H1 (cell line): Measurements from ENCODE around the gene FRMPD4. TPM values are rescaled to one million over a fixed set of nuclear protein-coding genes. Genes with fewer than 3 reads are reported as not detected.

ENCODE experiments used
- CTCF ChIA-PET: fragments of 300-600 bp; sonication (Branson Sonifier 250); formaldehyde crosslinking; loops from one replicate; lab custom pipeline; 2021; ENCODE audit not compliant: partially characterized antibody; lab: Charles Lee
- POLR2A ChIA-PET: fragments of 300-600 bp; sonication (Branson Sonifier 250); formaldehyde crosslinking; loops from one replicate; lab custom pipeline; 2021; ENCODE audit warnings: inconsistent platforms; ENCODE audit not compliant: partially characterized antibody; lab: Charles Lee
- DNase-seq, 2 experiments: peaks; one replicate each; pipeline versions ENCODE4 v3.0.0 to v3.0.0-alpha.2; 2010 to 2022; ENCODE audit warnings: low spot score in 2 of 2, low read depth in 1 of 2, mixed read lengths in 1 of 2
- FAIRE-seq: peaks from 2 replicates; lab custom pipeline; 2011; peaks lifted over from hg19 to GRCh38; lab: Jason Lieb, UNC
- H2AFZ ChIP-seq: 2 replicates; pipeline ENCODE4 v1.8.1; 2012; ENCODE audit warnings: low read length, inconsistent platforms
- H2AK5ac ChIP-seq: 2 replicates; pipeline ENCODE4 v1.6.1; 2013; ENCODE audit warnings: low read depth, low read length
- H2BK120ac ChIP-seq: replicated peaks from 2 replicates; pipeline ENCODE3; 2013; ENCODE audit warnings: low read depth, low read length, inconsistent platforms
- H2BK12ac ChIP-seq: 2 replicates; pipeline ENCODE4 v1.6.1; 2013; ENCODE audit warnings: low read depth, low read length
- H2BK15ac ChIP-seq: 2 replicates; pipeline ENCODE4 v1.6.1; 2013; ENCODE audit warnings: low read length
- H2BK20ac ChIP-seq: 2 replicates; pipeline ENCODE4 v1.6.1; 2013; ENCODE audit warnings: low read length
- H2BK5ac ChIP-seq: 2 replicates; pipeline ENCODE4 v1.6.1; 2013; ENCODE audit warnings: low read depth, low read length
- H3K14ac ChIP-seq: 2 replicates; pipeline ENCODE4 v1.6.1; 2013; ENCODE audit warnings: inconsistent platforms; ENCODE audit not compliant: insufficient read length
- H3K18ac ChIP-seq: 2 replicates; pipeline ENCODE4 v1.6.1; 2013; ENCODE audit warnings: low read length; ENCODE audit errors: extremely low read depth
- H3K23ac ChIP-seq: 2 replicates; pipeline ENCODE4 v1.6.1; 2013; ENCODE audit warnings: inconsistent platforms; ENCODE audit not compliant: insufficient read length
- H3K23me2 ChIP-seq: 2 replicates; pipeline ENCODE4 v1.6.1; 2013; ENCODE audit warnings: low read depth, low read length
- H3K27ac ChIP-seq: 2 replicates; pipeline ENCODE4 v1.6.1; 2011; ENCODE audit warnings: low read depth, low read length, inconsistent platforms
- H3K27me3 ChIP-seq, 4 experiments: replicated peaks in 1 of 4; 1 replicate in 1 of 4; 2 replicates in 3 of 4; pipeline versions ENCODE4 v1.6.1 to v1.8.1; 2011 to 2013; ENCODE audit warnings: low read length in 3 of 4, mild to moderate bottlenecking in 3 of 4, inconsistent platforms in 2 of 4, mixed read lengths in 2 of 4, moderate library complexity in 1 of 4; ENCODE audit not compliant: control insufficient read depth in 3 of 4, insufficient read depth in 3 of 4; ENCODE audit errors: extremely low read depth in 1 of 4
- H3K36me3 ChIP-seq, 4 experiments: 2 replicates each; pipeline versions ENCODE4 v1.6.1 to v1.8.1; 2011 to 2013; ENCODE audit warnings: mild to moderate bottlenecking in 4 of 4, low read length in 3 of 4, moderate library complexity in 2 of 4, control low read depth in 1 of 4, inconsistent platforms in 1 of 4; ENCODE audit not compliant: insufficient read depth in 4 of 4, control insufficient read depth in 2 of 4
- H3K4ac ChIP-seq: replicated peaks from 2 replicates; pipeline ENCODE3; 2013; ENCODE audit warnings: low read length, low read depth, mixed read lengths, inconsistent platforms; ENCODE audit not compliant: insufficient read length
- H3K4me1 ChIP-seq, 4 experiments: replicated peaks in 1 of 4; 1 replicate in 1 of 4; 2 replicates in 3 of 4; pipeline versions ENCODE4 v1.6.1 to v1.8.1; 2011 to 2013; ENCODE audit warnings: low read length in 3 of 4, inconsistent platforms in 2 of 4, mixed read lengths in 1 of 4; ENCODE audit not compliant: insufficient read depth in 4 of 4, control insufficient read depth in 3 of 4
- H3K4me2 ChIP-seq, 2 experiments: 2 replicates each; pipeline versions ENCODE4 v1.6.1 to v1.8.1; 2011 to 2013; ENCODE audit warnings: low read depth in 2 of 2, low read length in 2 of 2, control low read depth in 1 of 2, inconsistent platforms in 1 of 2, mild to moderate bottlenecking in 1 of 2; ENCODE audit not compliant: insufficient read depth in 1 of 2
- H3K4me3 ChIP-seq, 4 experiments: fragments of 200-600, 300-600 bp in 1 of 4; sonication (generic), shearing (Covaris generic), sonication (Bioruptor Twin) in 1 of 4; 2 replicates each; pipeline versions ENCODE4 v1.5.1 to v1.8.1; 2011 to 2016; ENCODE audit warnings: low read length in 4 of 4, low read depth in 3 of 4, control low read depth in 2 of 4, inconsistent platforms in 2 of 4, mild to moderate bottlenecking in 2 of 4, mixed read lengths in 1 of 4, moderate library complexity in 1 of 4; ENCODE audit not compliant: insufficient read depth in 2 of 4; ENCODE audit errors: extremely low read depth in 1 of 4
- H3K56ac ChIP-seq: replicated peaks from 2 replicates; pipeline ENCODE3; 2013; ENCODE audit warnings: low read depth, mild to moderate bottlenecking, mixed read lengths, low read length, inconsistent platforms; ENCODE audit not compliant: insufficient read length
- H3K79me1 ChIP-seq: 2 replicates; pipeline ENCODE4 v1.6.1; 2013; ENCODE audit warnings: low read depth, low read length, control low read depth
- H3K79me2 ChIP-seq, 2 experiments: 2 replicates each; pipeline versions ENCODE4 v1.6.1 to v1.8.1; 2012 to 2013; ENCODE audit warnings: low read length in 2 of 2, mild to moderate bottlenecking in 2 of 2, inconsistent platforms in 1 of 2; ENCODE audit not compliant: insufficient read depth in 2 of 2, control insufficient read depth in 1 of 2
- H3K9ac ChIP-seq, 4 experiments: replicated peaks in 1 of 4; 1 replicate in 1 of 4; 2 replicates in 3 of 4; pipeline versions ENCODE4 v1.6.1 to v1.8.1; 2011 to 2013; ENCODE audit warnings: low read depth in 3 of 4, low read length in 3 of 4, control low read depth in 2 of 4, mild to moderate bottlenecking in 2 of 4, moderate library complexity in 2 of 4, inconsistent platforms in 1 of 4; ENCODE audit errors: extremely low read depth in 1 of 4
- H3K9me3 ChIP-seq, 2 experiments: 2 replicates each; pipeline versions ENCODE4 v1.6.1 to v1.8.1; 2012 to 2013; ENCODE audit warnings: mild to moderate bottlenecking in 2 of 2, moderate library complexity in 2 of 2, control low read depth in 1 of 2, inconsistent platforms in 1 of 2, low read depth in 1 of 2, low read length in 1 of 2, mixed read lengths in 1 of 2; ENCODE audit not compliant: insufficient read depth in 2 of 2
- H4K20me1 ChIP-seq, 2 experiments: replicated peaks in 1 of 2; 2 replicates each; pipeline versions ENCODE3 to v1.8.1; 2011 to 2013; ENCODE audit warnings: inconsistent platforms in 2 of 2, low read length in 2 of 2, mild to moderate bottlenecking in 1 of 2; ENCODE audit not compliant: insufficient read depth in 2 of 2, control insufficient read depth in 1 of 2
- H4K5ac ChIP-seq: 2 replicates; pipeline ENCODE4 v1.6.1; 2013; ENCODE audit warnings: low read length, low read depth, mixed read lengths, inconsistent platforms; ENCODE audit not compliant: insufficient read length
- H4K8ac ChIP-seq: 2 replicates; pipeline ENCODE4 v1.8.0; 2013; ENCODE audit warnings: mild to moderate bottlenecking, moderate library complexity, low read length, inconsistent platforms; ENCODE audit not compliant: insufficient read depth; ENCODE audit errors: extremely low read depth
- H4K91ac ChIP-seq: replicated peaks from 2 replicates; pipeline ENCODE3; 2013; ENCODE audit warnings: low read length, mixed read lengths, inconsistent platforms; ENCODE audit not compliant: insufficient read length
- CHD1 ChIP-seq: IDR thresholded peaks from 2 replicates; pipeline ENCODE4 v1.6.1; 2012; ENCODE audit warnings: low read depth, low read length, improper control_type of control experiment
- CTBP2 ChIP-seq: IDR thresholded peaks from 2 replicates; pipeline ENCODE4 v1.7.0; 2011; ENCODE audit warnings: borderline replicate concordance, mild to moderate bottlenecking, moderate library complexity, mixed read lengths, low read length; ENCODE audit not compliant: insufficient read depth, insufficient read length
- HDAC2 ChIP-seq, 2 experiments: fragments of 300-600 bp in 1 of 2; sonication (generic) in 1 of 2; IDR thresholded peaks; 2 replicates each; pipeline ENCODE4 v1.6.1; 2011 to 2012; ENCODE audit warnings: low read depth in 2 of 2, low read length in 2 of 2, mild to moderate bottlenecking in 2 of 2, moderate library complexity in 2 of 2, borderline replicate concordance in 1 of 2, inconsistent platforms in 1 of 2
- JUN ChIP-seq: IDR thresholded peaks from 2 replicates; pipeline ENCODE4 v1.6.1; 2011; ENCODE audit warnings: low read depth, mild to moderate bottlenecking, improper control_type of control experiment, low read length
- KDM5A ChIP-seq: fragments of 200-600 bp; IDR thresholded peaks from 2 replicates; pipeline ENCODE4 v1.7.1; 2012; ENCODE audit warnings: mild to moderate bottlenecking, low read length, inconsistent platforms, mixed read lengths
- NANOG ChIP-seq: IDR thresholded peaks from 2 replicates; pipeline ENCODE4 v1.6.1; 2011; ENCODE audit warnings: low read length, low read depth, mild to moderate bottlenecking, inconsistent platforms; ENCODE audit not compliant: insufficient read depth, poor library complexity, severe bottlenecking
- POLR2A ChIP-seq, 2 experiments: IDR thresholded peaks; 1 replicate in 1 of 2; 2 replicates in 1 of 2; pipeline ENCODE4 v1.6.1; 2011; ENCODE audit warnings: low read depth in 2 of 2, low read length in 2 of 2, mild to moderate bottlenecking in 2 of 2; ENCODE audit errors: control extremely low read depth in 1 of 2
- RNF2 ChIP-seq: fragments of 200-900, 300-1000 bp; sonication (generic); IDR thresholded peaks from 2 replicates; pipeline ENCODE4 v1.7.1; 2016; ENCODE audit warnings: borderline replicate concordance, low read depth, mild to moderate bottlenecking, antibody characterized with exemption, low read length; ENCODE audit not compliant: poor library complexity, severe bottlenecking; ENCODE audit errors: missing control alignments
- SIN3A ChIP-seq, 2 experiments: IDR thresholded peaks in 1 of 2; conservative IDR thresholded peaks in 1 of 2; 2 replicates each; pipeline ENCODE4 v1.6.1; 2011 to 2012; ENCODE audit warnings: low read length in 2 of 2, improper control_type of control experiment in 1 of 2, low read depth in 1 of 2, mild to moderate bottlenecking in 1 of 2
- SIRT6 ChIP-seq: IDR thresholded peaks from one replicate; pipeline ENCODE4 v1.7.1; 2012; ENCODE audit warnings: low read length, inconsistent platforms
- SP4 ChIP-seq: IDR thresholded peaks from 2 replicates; pipeline ENCODE4 v1.6.1; 2012; ENCODE audit warnings: low read length, inconsistent platforms
- TBP ChIP-seq: IDR thresholded peaks from 2 replicates; pipeline ENCODE4 v1.6.1; 2011; ENCODE audit warnings: low read depth, low read length, improper control_type of control experiment
- WGBS, 2 experiments: shearing (Covaris generic) in 1 of 2; methylation state at CpG; one replicate each; pipeline versions ENCODE4 v1.1.6 to v1.1.7; 2013 to 2015; ENCODE audit warnings: low lambda C conversion rate in 2 of 2, mixed read lengths in 2 of 2, inconsistent platforms in 1 of 2, low coverage in 1 of 2, missing lambda C conversion rate in 1 of 2; ENCODE audit not compliant: insufficient replicate concordance in 2 of 2, insufficient coverage in 1 of 2, insufficient read length in 1 of 2; ENCODE audit errors: extremely low coverage in 1 of 2, missing lambda C conversion rate in 1 of 2; 5-methylcytosine and 5-hydroxymethylcytosine counted together
- polyA plus RNA-seq, 7 experiments: library from polyadenylated mRNA; depleted of rRNA in 3 of 7; stranded (reverse) in 5 of 7; unstranded in 2 of 7; fragments of >200 nt in 5 of 7; fragments of 200-250 nt in 2 of 7; gene quantifications; 1 replicate in 5 of 7; 2 replicates in 1 of 7; 4 replicates in 1 of 7; pipeline versions ENCODE4 v1.2.1 to v1.2.3, GENCODE V29; 2011 to 2013; ENCODE audit warnings: missing spikeins in 2 of 7, mixed read lengths in 2 of 7
- total RNA-seq: library from RNA; stranded (reverse); fragmentation: NEBNext Ultra II Directional; extraction: Animal tissue kit (Norgen Biotek cat#: 25700); gene quantifications from 2 replicates; pipeline ENCODE4 v1.2.1, GENCODE V29; 2021
- TF ChIP-seq, protein P1 (sequence below): IDR thresholded peaks from 2 replicates; pipeline ENCODE4 v1.6.1; 2011; ENCODE audit warnings: low read length, improper control_type of control experiment

The FRMPD4 gene
- total and polyA plus RNA-seq, 2 of the 8 experiments (the other 6 are each of a cell fraction or from before 2014, with no cell fraction given) = 0.02 to 0.37 TPM

DNA sequence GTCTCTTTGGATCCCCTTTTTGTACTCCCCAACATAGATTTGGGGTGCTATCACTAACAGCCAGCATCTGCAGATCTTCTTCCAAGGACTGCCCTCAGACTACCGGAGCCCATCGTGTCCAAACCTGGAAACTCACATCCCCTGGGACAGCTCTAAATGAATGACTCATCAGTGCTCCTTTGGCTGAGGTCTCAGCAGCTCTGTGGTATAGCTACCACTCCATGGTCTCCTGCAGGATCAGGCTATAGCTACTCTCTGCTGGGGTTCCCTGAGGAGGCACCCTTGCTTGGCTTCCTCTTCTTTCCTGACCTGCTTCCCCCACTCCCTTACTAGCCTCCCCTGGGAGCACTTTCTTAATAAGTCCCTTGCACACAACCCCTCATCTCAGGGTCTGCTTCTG lies 555.5 kb downstream of the FRMPD4 start:
- no peaks in the 10 kb centered on the region for H3K79me2 ChIP-seq
- no peak overlapping the region for H2BK12ac ChIP-seq
- H3K27ac ChIP-seq = no peak overlapping the region
- no peak overlapping the region for H2BK5ac ChIP-seq
- no peak overlapping the region for H2BK120ac ChIP-seq
- H3K36me3 ChIP-seq = no peaks in the 10 kb centered on the region
- no peaks in the 10 kb centered on the region for H4K20me1 ChIP-seq
- no peak overlapping the region for H2AK5ac ChIP-seq
- CTCF ChIA-PET = interaction anchor here (1.3 kb wide), 1 partner anchor 8 kb away, joined by 5 read pairs; no protein-coding TSS in a partner anchor
- no peak overlapping the region for H3K4me2 ChIP-seq
- H4K8ac ChIP-seq = no peak overlapping the region
- H3K23me2 ChIP-seq = no peaks in the 10 kb centered on the region
- no peaks in the 10 kb centered on the region for H3K4me1 ChIP-seq
- no peak overlapping the region for H3K56ac ChIP-seq
- FAIRE-seq = no peak
- no peak overlapping the region for H3K4me3 ChIP-seq
- no peak overlapping the region for H3K14ac ChIP-seq
- H4K91ac ChIP-seq = no peak overlapping the region
- H2BK20ac ChIP-seq = no peak overlapping the region
- H3K27me3 ChIP-seq = no peaks in the 10 kb centered on the region
- H3K9me3 ChIP-seq = no peaks in the 10 kb centered on the region
- POLR2A ChIA-PET = no interaction called here
- no peak overlapping the region for H3K23ac ChIP-seq
- H3K9ac ChIP-seq = no peak overlapping the region
- 94% methylated on average over 2 of the region's 2 CpGs; no CpG with 5 or more reads in 1 of the 2 experiments for WGBS, 2 experiments
- no peak overlapping the region for H2AFZ ChIP-seq
- H3K4ac ChIP-seq = no peak overlapping the region
- DNase-seq = no peak
- H4K5ac ChIP-seq = no peak overlapping the region
- no peaks in the 10 kb centered on the region for H3K79me1 ChIP-seq
- no peak overlapping the region for H2BK15ac ChIP-seq
- no peak overlapping the region for H3K18ac ChIP-seq
- TF ChIP-seq POLR2A (IDR thresholded peaks at IDR 0.05; ENCODE audit: control extremely low read depth in 1 of 2, low read depth in 2 of 2, low read length in 2 of 2) (no peak), CHD1 (no peak), CTBP2 (no peak), TBP (no peak), NANOG (no peak), RNF2 (no peak), SP4 (no peak), SIRT6 (no peak), SIN3A (conservative IDR thresholded peaks at IDR 0.05 in 1 of 2, IDR thresholded peaks at IDR 0.05 in 1 of 2; ENCODE audit: low read depth in 1 of 2, low read length in 2 of 2) (no peak), HDAC2 (IDR thresholded peaks at IDR 0.05; ENCODE audit: borderline replicate concordance in 1 of 2, low read depth in 2 of 2, low read length in 2 of 2) (no peak), KDM5A (no peak), JUN (no peak)
- TF ChIP-seq, protein P1, sequence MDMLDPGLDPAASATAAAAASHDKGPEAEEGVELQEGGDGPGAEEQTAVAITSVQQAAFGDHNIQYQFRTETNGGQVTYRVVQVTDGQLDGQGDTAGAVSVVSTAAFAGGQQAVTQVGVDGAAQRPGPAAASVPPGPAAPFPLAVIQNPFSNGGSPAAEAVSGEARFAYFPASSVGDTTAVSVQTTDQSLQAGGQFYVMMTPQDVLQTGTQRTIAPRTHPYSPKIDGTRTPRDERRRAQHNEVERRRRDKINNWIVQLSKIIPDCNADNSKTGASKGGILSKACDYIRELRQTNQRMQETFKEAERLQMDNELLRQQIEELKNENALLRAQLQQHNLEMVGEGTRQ = no peak
